PC-9 (cell line): ENCODE data around the gene DPYSL3.

Source experiments
- EZH2 ChIP-seq: fragments of 200-600 bp; sonication (generic); IDR thresholded peaks from 2 replicates; pipeline ENCODE4 v1.8.0; 2017; ENCODE audit warnings: antibody characterized with exemption, low read depth
- TF ChIP-seq, protein P1 (sequence below): fragments of 200-600 bp; sonication (generic); conservative IDR thresholded peaks from 2 replicates; pipeline ENCODE4 v1.6.1; 2017; ENCODE audit warnings: mixed run types, antibody characterized with exemption, mild to moderate bottlenecking, moderate library complexity

DNA sequence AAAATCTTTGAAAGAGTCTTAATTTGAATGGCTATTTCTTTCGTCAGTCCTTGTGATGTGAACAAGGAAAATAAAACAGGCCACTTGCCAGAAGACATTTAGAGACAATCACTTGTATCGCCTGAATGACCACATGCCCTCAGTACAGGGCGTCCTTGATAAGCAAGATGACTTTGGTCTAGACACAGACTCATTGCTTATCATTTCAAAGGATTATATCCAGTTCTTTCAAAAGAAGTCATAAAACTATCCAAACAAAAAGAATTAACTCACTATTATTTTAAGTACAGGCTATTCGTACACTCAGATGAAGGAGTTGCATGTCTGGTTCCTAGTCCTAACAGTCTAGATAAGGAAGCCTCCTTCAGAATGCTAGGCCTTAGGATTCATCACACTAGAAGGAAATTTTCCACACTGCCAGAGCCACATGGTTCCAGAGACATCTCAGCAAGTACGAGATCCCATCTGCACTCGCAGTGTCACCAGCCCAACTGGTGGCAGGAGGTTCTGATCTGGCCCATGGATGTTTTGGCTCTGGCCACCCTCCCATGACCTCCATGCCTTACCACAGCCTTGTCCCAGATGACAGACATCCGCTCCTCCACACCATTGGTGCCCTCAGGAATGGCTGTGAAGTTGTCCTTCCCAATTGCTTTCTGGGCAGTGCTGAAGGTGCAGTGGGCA lies 109.6 kb downstream of the DPYSL3 start:
- TF ChIP-seq, protein P1, sequence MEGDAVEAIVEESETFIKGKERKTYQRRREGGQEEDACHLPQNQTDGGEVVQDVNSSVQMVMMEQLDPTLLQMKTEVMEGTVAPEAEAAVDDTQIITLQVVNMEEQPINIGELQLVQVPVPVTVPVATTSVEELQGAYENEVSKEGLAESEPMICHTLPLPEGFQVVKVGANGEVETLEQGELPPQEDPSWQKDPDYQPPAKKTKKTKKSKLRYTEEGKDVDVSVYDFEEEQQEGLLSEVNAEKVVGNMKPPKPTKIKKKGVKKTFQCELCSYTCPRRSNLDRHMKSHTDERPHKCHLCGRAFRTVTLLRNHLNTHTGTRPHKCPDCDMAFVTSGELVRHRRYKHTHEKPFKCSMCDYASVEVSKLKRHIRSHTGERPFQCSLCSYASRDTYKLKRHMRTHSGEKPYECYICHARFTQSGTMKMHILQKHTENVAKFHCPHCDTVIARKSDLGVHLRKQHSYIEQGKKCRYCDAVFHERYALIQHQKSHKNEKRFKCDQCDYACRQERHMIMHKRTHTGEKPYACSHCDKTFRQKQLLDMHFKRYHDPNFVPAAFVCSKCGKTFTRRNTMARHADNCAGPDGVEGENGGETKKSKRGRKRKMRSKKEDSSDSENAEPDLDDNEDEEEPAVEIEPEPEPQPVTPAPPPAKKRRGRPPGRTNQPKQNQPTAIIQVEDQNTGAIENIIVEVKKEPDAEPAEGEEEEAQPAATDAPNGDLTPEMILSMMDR: no peak
- no peak for TF ChIP-seq EZH2
